Spleen (tissue), 11 donors: ENCODE data around the gene BRCA2. TPM values are rescaled to one million over a fixed set of nuclear protein-coding genes. Genes with fewer than 3 reads are reported as not detected.

Experiments
- DNase-seq: peaks from one replicate; pipeline ENCODE4 v3.0.0-alpha.2; 2020
- H3K27ac ChIP-seq, 8 donors: fragments of 200-600 bp; sonication (generic) in 7 of 8; 1 replicate in 4 of 8; 2 replicates in 4 of 8; pipeline versions ENCODE4 v1.5.0 to v1.8.0; 2016 to 2021; ENCODE audit warnings: inconsistent platforms in 4 of 8, mild to moderate bottlenecking in 4 of 8, moderate library complexity in 1 of 8
- H3K27me3 ChIP-seq, 7 donors: fragments of 200-600 bp; sonication (generic) in 6 of 7; replicated peaks in 1 of 7; 1 replicate in 4 of 7; 2 replicates in 3 of 7; pipeline versions ENCODE4 v1.5.0 to v1.8.0; 2016 to 2021; ENCODE audit warnings: inconsistent platforms in 3 of 7, mild to moderate bottlenecking in 1 of 7
- H3K36me3 ChIP-seq, 6 donors: fragments of 200-600 bp; sonication (generic) in 5 of 6; 1 replicate in 4 of 6; 2 replicates in 2 of 6; pipeline versions ENCODE4 v1.5.0 to v1.8.0; 2016 to 2021; ENCODE audit warnings: inconsistent platforms in 2 of 6
- H3K4me1 ChIP-seq, 6 donors: fragments of 200-600 bp; sonication (generic) in 5 of 6; 1 replicate in 3 of 6; 2 replicates in 3 of 6; pipeline versions ENCODE4 v1.5.0 to v1.8.0; 2016 to 2021; ENCODE audit warnings: inconsistent platforms in 3 of 6
- H3K4me3 ChIP-seq, 8 donors: fragments of 200-600 bp; sonication (generic) in 7 of 8; 1 replicate in 4 of 8; 2 replicates in 4 of 8; pipeline versions ENCODE4 v1.5.0 to v1.8.0; 2016 to 2021; ENCODE audit warnings: inconsistent platforms in 4 of 8, mild to moderate bottlenecking in 4 of 8, moderate library complexity in 2 of 8
- H3K9me3 ChIP-seq, 8 donors: fragments of 200-600 bp; sonication (generic) in 7 of 8; 1 replicate in 4 of 8; 2 replicates in 4 of 8; pipeline versions ENCODE4 v1.5.0 to v1.8.0; 2016 to 2021; ENCODE audit warnings: inconsistent platforms in 4 of 8
- CTCF ChIP-seq, 11 experiments: fragments of 200-600 bp in 7 of 11; fragments of 450-650 bp in 4 of 11; sonication (generic) in 4 of 11; IDR thresholded peaks in 8 of 11; conservative IDR thresholded peaks in 3 of 11; 1 replicate in 7 of 11; 2 replicates in 4 of 11; pipeline versions ENCODE4 v1.4.0 to v1.8.0; 2016 to 2021; ENCODE audit warnings: antibody characterized with exemption in 11 of 11, inconsistent platforms in 4 of 11, mild to moderate bottlenecking in 1 of 11
- POLR2A ChIP-seq, 3 donors: fragments of 450-650 bp; IDR thresholded peaks; one replicate each; pipeline ENCODE4 v1.5.1; 2017; ENCODE audit warnings: antibody characterized with exemption in 3 of 3, mild to moderate bottlenecking in 1 of 3
- POLR2AphosphoS5 ChIP-seq, 3 donors: sonication (generic); formaldehyde crosslinking; IDR thresholded peaks; one replicate each; pipeline ENCODE4 v1.5.1; 2017; ENCODE audit warnings: antibody characterized with exemption in 3 of 3
- WGBS, 5 donors: extraction: QIAGEN DNeasy Blood & Tissue Kit in 3 of 5; methylation state at CpG; one replicate each; pipeline versions ENCODE4 v1.1.5 to v1.1.7; 2013 to 2018; 5-methylcytosine and 5-hydroxymethylcytosine counted together
- intact Hi-C: fragments of 100-400 bp; cut with DNase I; formaldehyde crosslinking; loops from one replicate; pipeline ENCODE4 v1.15.0; 2023; ENCODE audit warnings: low total_unique reads
- polyA plus RNA-seq, 3 donors: library from polyadenylated mRNA; stranded (reverse); fragments of 200-250 nt; gene quantifications; one replicate each; pipeline ENCODE4 v1.2.1, GENCODE V29; 2013
- total RNA-seq, 7 donors: library from RNA; depleted of rRNA in 3 of 7; stranded (reverse); fragments of >200 nt in 3 of 7; fragmentation: NEBNext Ultra II Directional in 4 of 7; extraction: Animal tissue kit (Norgen Biotek cat#: 25700) in 4 of 7; gene quantifications; one replicate each; pipeline versions ENCODE4 v1.1.0 to v1.2.1, GENCODE V29; 2016 to 2021
- donor health status: healthy with polysubstance abuse.
- donor health status: DM: no; HTN: no; CAD: no; lungs with moderate emphysema.
- donor health status: DM: no; HTN: no; CAD: no.
- donor health status: Bipolar disorder and iron deficiency.
- donor health status: healthy.
- donor health status: DM: no; HTN: no; CAD: no.
- donor health status: DM: yes; HTN: yes; CAD: no.

The BRCA2 gene
- total and polyA plus RNA-seq, 10 donors = 0.35 to 11.2 (median 6.1) TPM

DNA sequence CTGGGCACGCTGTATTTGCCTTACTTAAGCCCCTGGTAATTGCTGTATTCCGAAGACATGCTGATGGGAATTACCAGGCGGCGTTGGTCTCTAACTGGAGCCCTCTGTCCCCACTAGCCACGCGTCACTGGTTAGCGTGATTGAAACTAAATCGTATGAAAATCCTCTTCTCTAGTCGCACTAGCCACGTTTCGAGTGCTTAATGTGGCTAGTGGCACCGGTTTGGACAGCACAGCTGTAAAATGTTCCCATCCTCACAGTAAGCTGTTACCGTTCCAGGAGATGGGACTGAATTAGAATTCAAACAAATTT, 676 bp downstream of the BRCA2 start:
- H3K27me3 ChIP-seq = no peaks in the 10 kb centered on the region
- no peaks in the 10 kb centered on the region for H3K36me3 ChIP-seq
- peak overlapping the region; percentile 68 to 98 (median 88) for H3K4me3 ChIP-seq
- no peaks in the 10 kb centered on the region for H3K9me3 ChIP-seq
- intact Hi-C loops = no loop called here
- no peak for TF ChIP-seq POLR2AphosphoS5 (IDR thresholded peaks at IDR 0.05)
- no peak for TF ChIP-seq POLR2A (IDR thresholded peaks at IDR 0.05)
- TF ChIP-seq CTCF (IDR thresholded peaks at IDR 0.05 in 8 of 11, conservative IDR thresholded peaks at IDR 0.05 in 3 of 11) = no peak
- H3K4me1 ChIP-seq = peaks cover 0 to 34% (median 12%) of the 10 kb centered on the region in 6 donors
- H3K27ac ChIP-seq = peak overlapping the region; percentile 94 to 100 (median 98)
- WGBS, 5 donors = 0 to 1% (median 1%) methylated on average over 13 of the region's 13 CpGs
- no peak for DNase-seq

DNA sequence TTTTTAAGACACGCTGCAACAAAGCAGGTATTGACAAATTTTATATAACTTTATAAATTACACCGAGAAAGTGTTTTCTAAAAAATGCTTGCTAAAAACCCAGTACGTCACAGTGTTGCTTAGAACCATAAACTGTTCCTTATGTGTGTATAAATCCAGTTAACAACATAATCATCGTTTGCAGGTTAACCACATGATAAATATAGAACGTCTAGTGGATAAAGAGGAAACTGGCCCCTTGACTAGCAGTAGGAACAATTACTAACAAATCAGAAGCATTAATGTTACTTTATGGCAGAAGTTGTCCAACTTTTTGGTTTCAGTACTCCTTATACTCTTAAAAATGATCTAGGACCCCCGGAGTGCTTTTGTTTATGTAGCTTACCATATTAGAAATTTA, 1.2 kb downstream of the BRCA2 start:
- H3K27ac ChIP-seq = peak overlapping the region; percentile 7 to 100 (median 98)
- intact Hi-C loops = no loop called here

DNA sequence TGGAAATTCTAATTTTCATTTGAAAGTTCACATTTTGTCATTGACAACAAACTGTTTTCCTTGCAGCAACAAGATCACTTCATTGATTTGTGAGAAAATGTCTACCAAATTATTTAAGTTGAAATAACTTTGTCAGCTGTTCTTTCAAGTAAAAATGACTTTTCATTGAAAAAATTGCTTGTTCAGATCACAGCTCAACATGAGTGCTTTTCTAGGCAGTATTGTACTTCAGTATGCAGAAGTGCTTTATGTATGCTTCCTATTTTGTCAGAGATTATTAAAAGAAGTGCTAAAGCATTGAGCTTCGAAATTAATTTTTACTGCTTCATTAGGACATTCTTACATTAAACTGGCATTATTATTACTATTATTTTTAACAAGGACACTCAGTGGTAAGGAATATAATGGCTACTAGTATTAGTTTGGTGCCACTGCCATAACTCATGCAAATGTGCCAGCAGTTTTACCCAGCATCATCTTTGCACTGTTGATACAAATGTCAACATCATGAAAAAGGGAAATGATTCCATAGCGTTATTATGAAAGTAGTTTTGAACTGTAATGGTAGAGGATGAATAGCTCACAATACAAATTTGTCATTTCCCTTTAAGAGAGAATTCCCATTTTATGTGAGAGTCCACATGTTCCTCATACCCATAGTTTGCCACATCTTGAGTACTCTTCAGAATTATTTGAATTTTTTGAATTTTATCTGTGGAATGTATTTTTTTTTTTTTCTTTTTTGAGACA, 2.6 kb downstream of the BRCA2 start:
- Histone ChIP-seq H3K36me3 (no peaks in the 10 kb centered on the region), H3K27me3 (no peaks in the 10 kb centered on the region), H3K9me3 (no peaks in the 10 kb centered on the region), H3K27ac (peak overlapping the region in 4 of 8 donors; percentile 96 to 99 (median 97)), H3K4me1 (peaks cover 0 to 34% (median 12%) of the 10 kb centered on the region in 6 donors), H3K4me3 (no peak overlapping the region)
- no peak for TF ChIP-seq CTCF (IDR thresholded peaks at IDR 0.05 in 8 of 11, conservative IDR thresholded peaks at IDR 0.05 in 3 of 11)
- TF ChIP-seq POLR2A (IDR thresholded peaks at IDR 0.05) = no peak
- TF ChIP-seq POLR2AphosphoS5 (IDR thresholded peaks at IDR 0.05) = no peak
- intact Hi-C loops = no loop called here
- WGBS, 5 donors = 59 to 83% (median 74%) methylated on average over 2 of the region's 2 CpGs
- no peak for DNase-seq

More for the DNA sequence above, 1.2 kb downstream of the BRCA2 start:
- Histone ChIP-seq H3K9me3 (no peaks in the 10 kb centered on the region), H3K4me3 (peak overlapping the region in 5 of 8 donors; percentile 82 to 94 (median 85)), H3K36me3 (no peaks in the 10 kb centered on the region), H3K4me1 (peaks cover 0 to 34% (median 12%) of the 10 kb centered on the region in 6 donors), H3K27me3 (no peaks in the 10 kb centered on the region)
- no peak for DNase-seq
- no peak for TF ChIP-seq POLR2A (IDR thresholded peaks at IDR 0.05)
- 36 to 56% (median 52%) methylated on average over 6 of the region's 6 CpGs for WGBS, 5 donors

GRCh38 chr13:32320528-32320927, 5.2 kb downstream of the BRCA2 start:
- WGBS, 5 donors = 69 to 87% (median 80%) methylated on average over 4 of the region's 4 CpGs
- no peak for TF ChIP-seq POLR2A (IDR thresholded peaks at IDR 0.05)
- TF ChIP-seq CTCF (IDR thresholded peaks at IDR 0.05 in 8 of 11, conservative IDR thresholded peaks at IDR 0.05 in 3 of 11) = no peak
- TF ChIP-seq POLR2AphosphoS5 (IDR thresholded peaks at IDR 0.05) = no peak
- Histone ChIP-seq H3K4me3 (no peak overlapping the region), H3K27ac (no peak overlapping the region), H3K27me3 (no peaks in the 10 kb centered on the region), H3K9me3 (no peaks in the 10 kb centered on the region), H3K4me1 (peaks cover 0 to 24% (median 9%) of the 10 kb centered on the region in 6 donors), H3K36me3 (peaks cover 0 to 8% (median 0%) of the 10 kb centered on the region in 6 donors)
- no peak for DNase-seq
- intact Hi-C loops = no loop called here
